Anterior cingulate cortex (tissue), 58 donors: ENCODE measurements around the gene KIAA0825.

ENCODE experiments used
- DNase-seq, 58 donors: peaks; one replicate each; lab custom pipeline; 2025; lab: John Stamatoyannopoulos, UW

Gene KIAA0825

DNA sequence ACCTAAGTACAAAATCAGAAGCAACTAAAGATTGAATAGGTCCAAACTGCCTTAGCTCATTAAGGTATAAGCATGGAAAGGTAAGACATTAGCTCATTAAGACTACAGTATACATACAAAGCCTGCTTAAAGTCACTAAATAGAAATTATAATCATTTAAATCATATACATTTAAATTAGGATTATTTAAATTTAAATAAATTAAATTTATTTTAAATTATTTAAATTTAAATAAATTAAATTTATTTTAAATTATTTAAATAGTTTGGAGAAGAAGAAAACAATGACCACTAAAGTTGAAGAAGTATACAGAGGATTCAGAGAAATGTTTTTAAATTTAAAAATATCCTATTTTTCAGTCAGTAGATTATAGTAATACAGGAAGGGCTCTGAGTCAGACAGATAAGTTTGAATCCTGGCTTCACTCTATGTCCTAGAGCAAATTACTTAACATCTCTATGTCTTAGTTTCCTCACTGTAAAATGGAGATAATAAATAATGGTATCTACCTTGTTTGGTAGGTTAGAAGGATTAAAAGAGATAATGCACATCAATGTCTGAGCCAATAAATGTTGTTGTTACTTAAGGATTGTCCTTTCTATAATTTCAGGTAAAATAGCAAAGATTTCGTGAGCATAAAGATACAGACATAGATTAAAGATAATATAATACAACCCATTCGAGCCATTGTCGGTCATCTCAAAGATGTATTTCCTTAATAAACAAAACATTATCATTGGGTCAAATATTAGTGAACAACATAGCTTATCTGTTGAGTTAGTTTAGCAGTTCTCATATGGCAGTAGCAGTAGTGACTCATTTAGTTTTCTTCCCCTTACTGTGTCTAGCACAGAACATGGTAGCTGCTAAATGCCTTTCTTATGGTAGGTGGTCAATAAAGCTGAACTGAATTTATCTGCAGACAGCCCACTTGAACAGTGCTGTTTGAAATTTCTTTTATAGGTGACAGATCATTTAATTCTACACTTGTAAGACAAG, 100.6 kb downstream of the KIAA0825 start:
- DNase-seq: no peak

DNA sequence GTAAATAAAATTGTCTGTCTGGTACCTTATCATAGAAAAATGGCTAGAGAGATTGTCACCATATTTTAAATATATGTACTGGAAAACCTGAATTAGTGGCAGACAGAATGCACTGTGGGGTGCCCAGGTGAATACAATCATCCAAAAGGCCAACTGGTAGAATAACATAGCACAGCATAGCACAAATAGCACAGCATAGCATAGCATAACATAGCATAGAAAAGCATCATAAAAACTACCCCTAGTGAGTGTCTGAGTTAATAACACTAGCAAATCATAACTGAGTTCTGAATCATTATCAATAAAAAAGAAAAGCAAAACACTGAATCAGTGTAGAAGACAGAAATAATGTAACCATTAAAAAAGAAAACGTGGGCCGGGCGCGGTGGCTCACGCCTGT, 102.3 kb downstream of the KIAA0825 start:
- DNase-seq: no peak

DNA sequence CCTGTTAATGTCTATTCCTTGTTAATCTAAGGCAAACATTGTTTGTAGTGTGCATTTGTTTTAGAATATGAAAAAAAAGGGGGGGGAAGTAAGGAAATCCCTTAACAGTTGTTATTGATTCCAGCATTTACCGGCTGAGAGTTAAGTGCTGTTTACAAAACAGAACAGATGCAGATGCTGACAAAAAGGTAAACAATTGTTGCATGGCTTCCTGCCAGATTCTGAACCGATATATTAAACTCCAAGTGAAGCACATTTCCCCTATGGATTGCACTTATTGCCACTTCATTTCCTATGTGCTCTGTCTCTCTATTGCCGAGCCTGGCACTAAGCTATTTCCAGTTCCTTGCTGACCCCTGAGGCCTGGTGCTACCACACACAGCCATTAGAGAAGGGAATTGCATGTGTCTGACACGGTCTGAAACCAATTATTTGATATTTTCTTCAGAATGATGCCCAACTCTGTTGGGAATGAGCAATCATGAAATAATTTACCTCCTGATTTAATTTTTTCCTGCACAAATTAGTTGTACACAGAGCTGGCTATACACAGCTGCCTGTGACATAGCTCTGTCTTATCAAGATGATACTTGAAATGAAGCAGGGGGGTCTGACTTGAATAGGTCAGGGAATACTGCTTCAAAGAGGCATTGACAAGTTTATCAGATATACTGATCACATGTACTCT, 109.8 kb downstream of the KIAA0825 start:
- no peak for DNase-seq

DNA sequence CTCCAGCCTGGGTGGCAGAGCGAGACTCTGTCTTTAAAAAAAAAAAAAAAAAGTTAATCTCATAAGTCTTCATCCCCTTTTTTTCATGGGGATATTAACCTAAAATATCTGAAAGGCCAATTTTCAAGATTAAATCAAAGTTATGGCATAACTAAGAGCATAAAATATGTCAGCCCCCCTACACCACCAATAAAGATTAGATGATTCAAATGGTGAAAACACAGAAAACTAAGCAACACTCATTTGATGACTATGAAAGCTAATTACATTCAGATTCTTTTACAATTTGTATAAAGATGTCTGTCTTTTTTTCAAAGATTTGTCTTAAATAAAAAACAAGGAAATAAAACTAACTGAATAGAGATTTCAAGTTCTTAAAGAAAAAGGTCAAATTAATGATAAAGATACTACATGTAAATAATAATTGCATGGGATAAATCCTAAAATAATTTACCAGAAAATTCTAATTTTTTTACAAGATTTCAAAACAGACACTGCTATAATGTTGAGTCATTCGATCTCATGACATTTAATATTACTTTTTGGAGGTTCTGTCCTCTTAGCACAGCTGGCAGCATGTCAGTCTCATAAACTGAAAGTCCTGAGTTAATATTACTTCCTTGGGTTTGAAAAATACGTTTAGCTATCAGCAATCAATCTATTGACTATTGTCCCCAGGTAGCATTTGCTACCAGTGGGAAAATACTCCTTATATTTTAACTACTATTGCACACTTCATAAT, 112.9 kb downstream of the KIAA0825 start:
- no peak for DNase-seq

DNA sequence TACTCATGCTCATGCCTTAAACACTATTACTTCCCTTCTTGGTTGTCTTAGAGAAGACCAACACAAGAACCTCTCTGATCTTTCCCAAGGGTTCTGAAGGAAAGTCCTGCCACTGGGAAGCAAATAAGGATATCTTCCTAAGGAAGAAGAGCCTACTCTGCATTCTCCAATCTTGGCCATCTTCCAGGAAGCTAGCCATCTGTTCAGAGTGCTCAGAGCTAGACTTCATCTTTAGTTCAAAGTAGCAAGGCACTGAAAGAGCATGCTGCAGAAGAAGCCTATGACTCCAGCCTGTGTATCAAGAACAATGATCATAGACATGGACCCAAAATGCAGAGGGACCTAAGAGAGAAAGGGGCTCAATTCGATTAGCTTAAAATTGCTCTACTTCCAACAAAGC, 114.7 kb downstream of the KIAA0825 start:
- DNase-seq: no peak

DNA sequence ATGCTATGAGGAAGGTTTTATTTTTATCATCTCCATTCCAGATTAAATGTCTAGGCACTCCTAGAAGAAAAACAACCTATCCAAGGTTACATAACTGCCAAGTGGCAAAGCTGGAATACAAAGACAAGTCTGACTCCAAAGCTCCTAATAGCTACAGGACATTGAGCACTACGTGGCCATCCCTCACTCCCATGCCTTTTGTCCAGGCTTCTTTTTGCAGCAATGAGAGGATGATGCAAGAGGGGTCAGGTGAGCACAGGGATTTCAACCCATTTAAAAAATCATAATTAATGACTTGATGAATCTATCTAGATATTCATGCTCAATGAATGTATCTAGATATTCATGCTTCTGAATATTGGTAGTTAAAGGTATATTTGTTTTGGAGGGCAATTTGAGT, 117.0 kb downstream of the KIAA0825 start:
- no peak for DNase-seq

DNA sequence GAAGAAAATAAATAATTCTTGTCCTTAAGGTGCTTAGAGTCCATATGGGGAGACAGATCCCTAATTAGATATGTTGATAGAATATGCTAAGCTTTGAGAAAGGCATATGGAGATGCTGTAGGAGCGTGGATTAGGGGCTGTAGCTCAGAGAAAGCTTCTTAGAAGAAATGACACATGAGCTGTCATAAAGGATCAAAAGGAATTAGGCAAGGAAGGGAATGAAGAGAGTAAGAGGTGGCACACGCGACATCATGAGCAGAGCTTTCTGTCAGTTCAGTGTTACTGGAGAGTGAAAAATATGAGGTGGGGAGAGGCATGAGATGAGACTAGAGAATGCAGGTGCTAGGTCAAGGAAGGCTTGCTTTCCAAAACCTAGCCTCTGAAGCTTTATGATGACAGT, 118.6 kb downstream of the KIAA0825 start:
- DNase-seq: no peak

DNA sequence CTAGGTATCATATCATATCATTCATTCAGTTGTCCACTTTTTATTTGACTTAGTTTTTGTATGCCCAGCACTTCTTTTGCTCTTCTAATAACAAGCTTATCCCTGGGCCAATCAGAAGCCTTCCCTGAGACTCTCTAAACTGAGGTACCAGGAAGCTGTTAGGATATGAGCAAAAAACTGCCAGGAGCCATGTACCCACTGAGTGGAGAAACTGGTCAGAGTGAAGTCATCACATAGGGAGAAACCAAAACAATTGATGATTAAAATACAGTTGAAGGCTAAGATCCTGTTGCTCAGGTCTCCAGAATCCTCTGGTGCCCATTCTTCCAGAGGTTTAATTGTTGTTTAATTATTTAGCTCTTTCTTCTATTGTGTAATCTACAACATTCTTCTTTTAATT, 120.2 kb downstream of the KIAA0825 start:
- DNase-seq: no peak

DNA sequence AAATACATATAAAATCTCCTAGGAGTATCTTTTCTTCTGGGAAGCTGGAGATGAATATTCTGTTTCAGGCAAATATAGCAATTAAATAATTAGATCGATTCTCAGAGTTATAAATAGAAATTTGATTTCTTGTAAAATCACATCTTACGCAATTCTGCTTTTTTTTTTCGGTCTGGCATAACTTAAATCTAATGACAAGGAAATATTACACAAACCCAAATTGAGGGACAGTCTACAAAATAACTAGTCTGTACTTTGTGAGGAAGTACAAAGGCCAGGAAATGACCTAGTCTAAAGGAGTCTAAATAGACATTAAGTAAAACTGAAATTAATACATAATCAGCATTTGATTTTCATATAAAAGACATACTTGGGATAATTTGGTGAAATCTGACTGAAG, 133.3 kb downstream of the KIAA0825 start:
- DNase-seq: no peak

DNA sequence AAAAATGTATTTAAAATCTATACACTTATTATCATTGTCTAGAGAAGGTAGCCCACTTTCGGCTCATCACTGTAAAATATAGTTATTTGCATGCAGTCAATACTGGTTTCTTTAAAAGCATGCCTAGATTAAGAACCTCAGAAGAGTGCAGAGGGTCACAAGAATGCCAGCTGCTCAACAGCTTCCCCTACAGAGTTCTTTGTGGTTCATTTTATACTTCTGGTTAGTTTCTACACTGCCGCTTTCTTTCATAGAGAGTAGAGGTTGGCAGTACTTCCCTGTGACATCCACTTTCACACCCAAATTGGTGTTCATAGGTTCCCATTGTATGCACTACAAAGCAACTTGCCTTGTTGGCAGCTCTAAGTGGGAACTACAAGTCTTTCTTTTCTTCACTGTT, 137.3 kb downstream of the KIAA0825 start:
- DNase-seq: peak in 1 of 58 donors; percentile 10

DNA sequence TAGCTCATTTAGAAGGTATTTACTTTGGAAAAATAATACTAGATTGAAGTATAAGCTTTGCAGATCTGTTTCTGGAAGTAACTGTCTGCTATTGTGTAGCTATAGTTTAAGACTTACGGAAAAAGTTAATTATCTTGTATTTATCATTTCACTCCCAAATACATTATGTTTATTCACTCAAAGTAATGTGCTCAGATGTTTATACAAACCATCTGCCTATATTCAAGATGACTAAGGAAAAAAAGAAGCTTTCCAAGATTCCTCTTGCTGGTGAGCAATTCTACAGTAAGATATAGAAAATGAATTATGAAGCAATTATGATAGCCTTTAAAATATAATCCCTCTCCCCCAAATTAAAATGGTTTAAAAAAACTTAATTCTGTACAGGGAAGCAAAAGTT, 137.9 kb downstream of the KIAA0825 start:
- DNase-seq: no peak

DNA sequence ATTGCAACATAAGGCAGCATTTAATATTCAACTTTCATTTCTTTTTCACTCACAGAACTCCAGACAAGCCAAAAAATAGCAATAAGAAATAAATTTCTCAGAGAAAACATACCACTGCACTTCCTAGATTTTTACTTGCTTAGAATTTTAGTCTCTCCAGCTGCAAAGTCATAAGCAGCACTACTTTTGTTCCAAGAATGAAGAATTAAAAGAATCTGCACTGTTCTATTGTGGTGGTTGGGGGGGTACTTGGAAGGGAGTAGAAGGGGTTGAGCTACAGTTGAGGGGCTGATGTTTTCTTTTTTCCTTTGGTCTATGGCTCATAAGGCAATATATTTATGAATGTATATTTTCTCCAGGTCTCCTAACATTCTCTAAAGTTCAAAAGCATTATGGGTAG, 144.5 kb downstream of the KIAA0825 start:
- no peak for DNase-seq

DNA sequence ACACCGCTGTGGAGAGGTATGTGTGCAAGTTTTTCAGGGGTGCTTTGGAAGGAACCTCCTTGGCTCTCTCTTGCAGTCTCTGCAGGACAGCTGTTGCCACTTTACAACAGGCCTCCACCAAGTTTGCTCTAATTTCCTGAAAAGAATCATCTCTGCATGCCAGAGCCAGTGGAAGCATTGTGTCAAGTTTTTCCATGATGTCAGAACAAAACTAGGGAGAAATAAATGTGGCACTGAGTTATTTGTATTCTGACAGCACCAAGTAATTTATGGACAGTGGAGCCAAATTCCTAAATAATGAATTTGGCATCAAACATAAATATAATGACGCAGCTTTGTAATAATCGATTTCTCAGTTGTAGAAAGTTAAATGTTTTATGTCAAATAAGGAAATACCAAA, 146.9 kb downstream of the KIAA0825 start:
- no peak for DNase-seq

DNA sequence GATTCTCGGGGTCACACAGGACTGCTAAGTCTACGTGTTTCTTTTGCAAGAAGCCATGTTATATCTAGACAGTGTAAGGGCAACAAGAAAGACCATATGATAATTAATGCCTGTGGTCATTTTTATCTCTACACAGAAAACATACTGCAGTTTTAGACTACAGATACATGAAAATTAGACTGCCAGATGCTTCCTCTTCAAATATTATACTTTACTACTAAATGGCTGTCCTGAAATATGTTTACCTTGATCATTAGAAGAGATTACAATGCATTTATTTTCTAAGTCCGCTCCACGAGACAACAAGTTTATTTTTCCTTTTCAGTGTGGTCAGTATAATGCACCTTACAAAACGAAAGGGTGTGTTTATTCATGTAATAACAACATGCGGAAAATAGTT, 147.6 kb downstream of the KIAA0825 start:
- DNase-seq: no peak

DNA sequence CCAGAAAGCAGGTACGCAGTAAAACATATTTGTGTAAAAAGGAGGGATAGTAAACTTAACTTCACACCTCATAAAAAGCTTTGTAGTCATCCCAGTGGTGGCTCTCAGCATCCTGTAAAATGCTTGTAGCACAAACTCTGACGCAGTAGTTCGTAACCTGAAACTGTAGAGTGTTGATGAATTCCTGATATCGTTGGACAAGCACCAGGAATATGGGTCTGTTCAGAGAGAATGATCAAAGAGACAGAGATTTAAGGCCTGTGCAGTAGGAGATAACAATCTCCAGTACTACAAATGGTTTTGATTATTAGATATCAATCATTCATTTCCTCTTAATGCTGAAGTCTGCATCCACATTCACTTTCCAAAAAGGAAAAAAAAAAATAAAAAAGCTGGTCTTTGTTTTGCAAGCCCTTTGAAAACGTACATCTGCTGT, 148.5 kb downstream of the KIAA0825 start:
- DNase-seq: no peak

DNA sequence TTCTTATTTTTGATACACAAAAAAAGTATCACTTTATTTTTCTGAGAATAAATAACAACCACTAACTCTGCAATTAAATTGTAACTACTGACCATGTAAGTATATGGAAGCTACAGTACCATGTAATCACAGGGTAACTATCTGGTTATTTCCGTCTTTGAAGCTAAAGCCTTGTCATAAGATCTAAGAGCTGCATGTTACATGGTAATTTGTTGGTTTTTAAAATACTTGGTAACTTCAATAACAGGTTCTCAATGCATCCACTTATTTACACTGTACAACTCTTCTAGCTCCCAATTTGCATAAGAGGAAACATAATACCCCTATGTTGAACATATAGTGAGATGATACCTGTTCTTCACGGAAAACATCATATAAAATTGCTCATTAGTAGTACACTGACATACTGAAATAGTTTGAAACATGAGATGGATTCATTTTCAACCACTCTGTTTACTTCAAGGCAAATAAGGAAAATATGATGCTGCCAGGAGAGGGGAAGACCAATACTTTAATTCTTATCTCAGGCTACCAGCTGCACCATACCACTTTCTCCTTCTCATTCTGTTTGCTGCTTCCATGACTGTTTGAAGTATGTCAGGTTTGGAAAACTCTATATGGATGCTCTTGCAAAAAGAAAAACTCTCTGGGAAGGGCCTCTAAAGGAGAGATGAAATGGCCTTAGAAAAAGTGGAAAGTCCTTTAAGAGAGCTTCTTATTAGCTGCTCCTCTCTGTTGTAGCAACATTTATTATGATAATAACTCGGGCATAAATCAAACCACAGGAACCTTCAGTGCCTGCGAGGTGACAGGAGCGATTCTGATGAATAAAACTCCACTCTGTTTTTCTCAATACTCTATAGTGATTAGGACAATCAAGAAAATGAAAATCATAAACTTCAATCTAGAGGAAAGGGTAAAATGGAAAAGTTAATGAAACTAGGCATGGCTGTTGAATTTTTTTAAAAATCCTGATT, 150.2 kb downstream of the KIAA0825 start:
- no peak for DNase-seq

DNA sequence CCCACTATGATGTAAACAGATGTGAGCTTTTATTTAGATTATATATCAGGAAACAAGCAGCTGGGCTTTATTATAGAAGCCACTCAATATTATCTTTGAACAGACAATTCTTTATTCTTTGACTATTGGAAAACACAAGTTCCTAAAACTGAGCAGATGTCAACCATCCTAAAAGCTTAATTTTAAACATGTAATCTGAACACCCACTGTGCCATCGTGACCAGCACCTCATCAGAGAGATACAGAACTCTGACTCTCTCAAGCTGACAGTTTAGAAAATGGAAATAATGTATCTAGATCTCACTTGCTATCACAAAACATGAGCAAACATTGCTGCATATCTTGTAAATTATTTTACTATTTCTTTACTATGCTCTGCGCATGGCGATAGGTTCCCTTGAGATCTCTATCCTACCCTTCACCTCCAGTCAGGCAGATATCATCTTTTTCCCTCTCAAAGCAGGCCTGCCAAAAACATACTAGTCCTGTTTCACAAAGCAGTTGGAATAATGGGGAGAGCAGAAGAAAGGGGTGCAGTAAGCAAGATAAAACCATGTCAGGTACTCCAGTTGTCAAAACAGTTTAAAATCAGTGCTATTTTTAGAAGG, 151.0 kb downstream of the KIAA0825 start:
- no peak for DNase-seq

DNA sequence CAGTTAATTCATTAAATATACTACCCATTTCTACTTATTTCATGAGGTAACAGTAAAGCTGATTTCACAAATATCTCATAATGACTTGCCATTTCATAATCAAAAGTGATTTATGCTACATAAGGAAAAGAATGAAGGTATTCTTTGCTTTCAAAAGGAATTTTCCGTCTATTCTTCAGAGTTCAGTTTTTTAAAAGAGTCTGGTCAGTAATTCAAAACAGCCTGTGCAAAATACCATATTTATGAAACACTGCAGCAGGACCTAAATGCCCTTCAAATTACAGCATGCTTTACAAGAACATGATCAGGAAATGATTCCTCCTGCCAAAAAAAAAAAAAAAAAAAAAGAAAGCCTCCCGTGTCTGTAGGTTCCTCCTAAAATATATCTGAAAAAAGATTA, 154.7 kb downstream of the KIAA0825 start:
- no peak for DNase-seq

DNA sequence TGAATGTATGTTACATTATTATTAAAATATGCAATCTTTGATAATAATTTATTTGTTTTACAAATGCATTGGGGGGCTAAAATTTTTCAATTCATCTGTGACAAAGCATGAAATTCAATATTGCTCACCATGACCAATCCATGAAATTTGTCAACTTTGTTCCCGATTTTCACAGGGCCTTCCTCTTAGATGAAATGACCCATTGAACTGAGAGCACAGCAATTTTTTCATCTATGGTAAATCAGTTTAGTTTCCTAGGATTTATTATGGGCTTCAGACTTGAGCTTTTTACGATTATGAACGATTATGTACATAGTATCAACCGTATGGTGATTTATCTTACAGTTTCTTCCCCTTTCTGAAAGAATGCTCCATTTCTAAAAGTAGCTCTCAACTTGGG, 157.3 kb downstream of the KIAA0825 start:
- DNase-seq: no peak
